HEK293 (cell line): ENCODE results near the gene LAMA2.

ENCODE experiments used
- FEZF1 ChIP-seq: fragments of 450-650 bp; formaldehyde crosslinking; IDR thresholded peaks from 2 replicates; pipeline ENCODE4 v1.5.1; 2016; ENCODE audit warnings: missing biosample characterization, missing genetic modification characterization
- SP2 ChIP-seq: fragments of 450-650 bp; formaldehyde crosslinking; IDR thresholded peaks from 2 replicates; pipeline ENCODE4 v1.5.1; 2016; ENCODE audit warnings: missing biosample characterization, missing genetic modification characterization
- SP7 ChIP-seq: fragments of 450-650 bp; formaldehyde crosslinking; IDR thresholded peaks from 2 replicates; pipeline ENCODE4 v1.5.1; 2016; ENCODE audit warnings: missing biosample characterization, missing genetic modification characterization
- ZNF274 ChIP-seq, 2 experiments: fragments of 200-500 bp in 1 of 2; fragments of 450-650 bp in 1 of 2; sonication (Bioruptor generic) in 1 of 2; formaldehyde crosslinking in 1 of 2; IDR thresholded peaks; 2 replicates each; pipeline versions ENCODE4 v1.5.1 to v1.6.1; 2014 to 2016; ENCODE audit warnings: borderline replicate concordance in 1 of 2, inconsistent platforms in 1 of 2, low read length in 1 of 2, missing biosample characterization in 1 of 2, missing genetic modification characterization in 1 of 2
- ZNF621 ChIP-seq: fragments of 450-650 bp; formaldehyde crosslinking; IDR thresholded peaks from 2 replicates; pipeline ENCODE4 v1.5.1; 2017; ENCODE audit warnings: missing biosample characterization, missing genetic modification characterization
- TF ChIP-seq, protein P1 (sequence below): fragments of 450-650 bp; formaldehyde crosslinking; IDR thresholded peaks from 2 replicates; pipeline ENCODE4 v1.5.1; 2017; ENCODE audit warnings: missing biosample characterization, missing genetic modification characterization
- TF ChIP-seq, protein P2 (sequence below): fragments of 450-650 bp; formaldehyde crosslinking; IDR thresholded peaks from 2 replicates; pipeline ENCODE4 v1.5.1; 2016; ENCODE audit warnings: missing biosample characterization, missing genetic modification characterization

DNA sequence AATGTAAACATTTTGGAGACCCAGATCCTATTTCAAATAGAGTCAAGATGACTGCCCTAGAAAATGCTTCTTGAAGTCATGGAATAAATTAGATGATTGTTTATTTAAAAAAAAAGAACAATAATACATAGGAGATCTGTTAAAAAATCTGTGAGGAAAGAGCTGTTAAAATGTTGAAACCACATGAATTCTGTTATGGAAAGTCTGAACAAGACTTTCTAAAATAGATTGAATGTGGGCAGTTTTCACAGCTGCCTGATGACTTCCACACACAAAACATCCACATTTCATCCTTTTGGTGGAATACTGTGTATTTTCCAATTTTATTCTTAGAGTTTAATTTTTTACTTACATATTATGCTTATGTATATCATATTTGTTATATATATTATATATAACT, 186.1 kb downstream of the LAMA2 start:
- TF ChIP-seq, protein P1, sequence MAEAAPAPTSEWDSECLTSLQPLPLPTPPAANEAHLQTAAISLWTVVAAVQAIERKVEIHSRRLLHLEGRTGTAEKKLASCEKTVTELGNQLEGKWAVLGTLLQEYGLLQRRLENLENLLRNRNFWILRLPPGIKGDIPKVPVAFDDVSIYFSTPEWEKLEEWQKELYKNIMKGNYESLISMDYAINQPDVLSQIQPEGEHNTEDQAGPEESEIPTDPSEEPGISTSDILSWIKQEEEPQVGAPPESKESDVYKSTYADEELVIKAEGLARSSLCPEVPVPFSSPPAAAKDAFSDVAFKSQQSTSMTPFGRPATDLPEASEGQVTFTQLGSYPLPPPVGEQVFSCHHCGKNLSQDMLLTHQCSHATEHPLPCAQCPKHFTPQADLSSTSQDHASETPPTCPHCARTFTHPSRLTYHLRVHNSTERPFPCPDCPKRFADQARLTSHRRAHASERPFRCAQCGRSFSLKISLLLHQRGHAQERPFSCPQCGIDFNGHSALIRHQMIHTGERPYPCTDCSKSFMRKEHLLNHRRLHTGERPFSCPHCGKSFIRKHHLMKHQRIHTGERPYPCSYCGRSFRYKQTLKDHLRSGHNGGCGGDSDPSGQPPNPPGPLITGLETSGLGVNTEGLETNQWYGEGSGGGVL (tag by site-specific recombination) = no peak
- TF ChIP-seq SP7 (tag by site-specific recombination) (no peak), ZNF274 (IDR thresholded peaks at IDR 0.05; ENCODE audit: low read length) (no peak), ZNF274 (tag by site-specific recombination; IDR thresholded peaks at IDR 0.05; ENCODE audit: borderline replicate concordance) (no peak), SP2 (tag by site-specific recombination) (no peak), ZNF621 (no peak), FEZF1 (tag by site-specific recombination) (no peak)
- TF ChIP-seq, protein P2, sequence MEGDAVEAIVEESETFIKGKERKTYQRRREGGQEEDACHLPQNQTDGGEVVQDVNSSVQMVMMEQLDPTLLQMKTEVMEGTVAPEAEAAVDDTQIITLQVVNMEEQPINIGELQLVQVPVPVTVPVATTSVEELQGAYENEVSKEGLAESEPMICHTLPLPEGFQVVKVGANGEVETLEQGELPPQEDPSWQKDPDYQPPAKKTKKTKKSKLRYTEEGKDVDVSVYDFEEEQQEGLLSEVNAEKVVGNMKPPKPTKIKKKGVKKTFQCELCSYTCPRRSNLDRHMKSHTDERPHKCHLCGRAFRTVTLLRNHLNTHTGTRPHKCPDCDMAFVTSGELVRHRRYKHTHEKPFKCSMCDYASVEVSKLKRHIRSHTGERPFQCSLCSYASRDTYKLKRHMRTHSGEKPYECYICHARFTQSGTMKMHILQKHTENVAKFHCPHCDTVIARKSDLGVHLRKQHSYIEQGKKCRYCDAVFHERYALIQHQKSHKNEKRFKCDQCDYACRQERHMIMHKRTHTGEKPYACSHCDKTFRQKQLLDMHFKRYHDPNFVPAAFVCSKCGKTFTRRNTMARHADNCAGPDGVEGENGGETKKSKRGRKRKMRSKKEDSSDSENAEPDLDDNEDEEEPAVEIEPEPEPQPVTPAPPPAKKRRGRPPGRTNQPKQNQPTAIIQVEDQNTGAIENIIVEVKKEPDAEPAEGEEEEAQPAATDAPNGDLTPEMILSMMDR (tag by site-specific recombination) = no peak
